BLaER1 (cell line): Measurements from ENCODE around the gene PLP1.
"Not testable (repeated sequence)": the region's sequence is repeated elsewhere in the genome, so short reads cannot be mapped to it uniquely, and the experiment has no call there.

Source experiments
- H3K27ac ChIP-seq: shearing (Covaris generic); formaldehyde crosslinking; 2 replicates; pipeline ENCODE4 v1.8.1; 2022
- H3K27me3 ChIP-seq: shearing (Covaris generic); formaldehyde crosslinking; 2 replicates; pipeline ENCODE4 v1.8.1; 2022
- H3K36me3 ChIP-seq: shearing (Covaris generic); formaldehyde crosslinking; 2 replicates; pipeline ENCODE4 v1.8.1; 2022
- H3K4me1 ChIP-seq: shearing (Covaris generic); formaldehyde crosslinking; 2 replicates; pipeline ENCODE4 v1.8.1; 2022
- H3K4me2 ChIP-seq: shearing (Covaris generic); formaldehyde crosslinking; 2 replicates; pipeline ENCODE4 v1.8.1; 2022
- H3K4me3 ChIP-seq: shearing (Covaris generic); formaldehyde crosslinking; 2 replicates; pipeline ENCODE4 v1.8.1; 2022
- H3K9ac ChIP-seq: shearing (Covaris generic); formaldehyde crosslinking; 2 replicates; pipeline ENCODE4 v1.8.1; 2022
- H3K9me3 ChIP-seq: shearing (Covaris generic); formaldehyde crosslinking; 2 replicates; pipeline ENCODE4 v1.8.1; 2022
- H4K20me1 ChIP-seq: shearing (Covaris generic); formaldehyde crosslinking; 2 replicates; pipeline ENCODE4 v1.8.1; 2022
- Cebpa-rat ChIP-seq: shearing (Covaris generic); IDR thresholded peaks from 2 replicates; pipeline ENCODE4 v1.8.1; 2022

Gene PLP1

GRCh38 chrX:103742339-103742738 lies 34.3 kb upstream of the PLP1 start:
- H3K9ac ChIP-seq = no peak overlapping the region

GRCh38 chrX:103747163-103747562 lies 29.5 kb upstream of the PLP1 start:
- Histone ChIP-seq H3K9ac (no peak overlapping the region), H3K9me3 (no peaks in the 10 kb centered on the region), H3K36me3 (no peaks in the 10 kb centered on the region), H3K4me2 (no peak overlapping the region), H3K27me3 (no peaks in the 10 kb centered on the region), H3K4me3 (no peak overlapping the region), H3K27ac (no peak overlapping the region), H4K20me1 (no peaks in the 10 kb centered on the region), H3K4me1 (no peaks in the 10 kb centered on the region)
- TF ChIP-seq Cebpa-rat = no peak

More at GRCh38 chrX:103742339-103742738, 34.3 kb upstream of the PLP1 start:
- H3K4me3 ChIP-seq = no peak overlapping the region
- no peaks in the 10 kb centered on the region for H3K4me1 ChIP-seq
- H3K9me3 ChIP-seq = no peaks in the 10 kb centered on the region
- H3K4me2 ChIP-seq = no peak overlapping the region
- no peak overlapping the region for H3K27ac ChIP-seq
- no peaks in the 10 kb centered on the region for H3K36me3 ChIP-seq
- no peaks in the 10 kb centered on the region for H3K27me3 ChIP-seq
- TF ChIP-seq Cebpa-rat = no peak
- no peaks in the 10 kb centered on the region for H4K20me1 ChIP-seq

- no peak overlapping the region for H3K4me3 ChIP-seq
- no peak for TF ChIP-seq Cebpa-rat
- H3K27ac ChIP-seq = no peak overlapping the region
- H3K4me2 ChIP-seq = no peak overlapping the region
- H3K9me3 ChIP-seq = peaks cover 12% of the 10 kb centered on the region
- peaks cover 18% of the 10 kb centered on the region for H3K4me1 ChIP-seq
- H3K9ac ChIP-seq = no peak overlapping the region
- no peaks in the 10 kb centered on the region for H3K36me3 ChIP-seq
- no peaks in the 10 kb centered on the region for H4K20me1 ChIP-seq
- H3K27me3 ChIP-seq = peaks cover 9% of the 10 kb centered on the region; the same call in 1 of the 2 replicates
Measured at GRCh38 chrX:103754401-103754800, 22.2 kb upstream of the PLP1 start.

GRCh38 chrX:103756736-103757135 lies 19.9 kb upstream of the PLP1 start:
- no peak for TF ChIP-seq Cebpa-rat
- Histone ChIP-seq H3K36me3 (no peaks in the 10 kb centered on the region), H3K4me1 (peaks cover 18% of the 10 kb centered on the region)

GRCh38 chrX:103758555-103758954 lies 18.1 kb upstream of the PLP1 start:
- H3K36me3 ChIP-seq = no peaks in the 10 kb centered on the region
- H4K20me1 ChIP-seq = no peaks in the 10 kb centered on the region
- H3K27me3 ChIP-seq = peaks cover 9% of the 10 kb centered on the region; the same call in 1 of the 2 replicates
- no peak overlapping the region for H3K4me3 ChIP-seq
- H3K9ac ChIP-seq = no peak overlapping the region
- no peak overlapping the region for H3K4me2 ChIP-seq
- no peak for TF ChIP-seq Cebpa-rat
- no peak overlapping the region for H3K27ac ChIP-seq
- peaks cover 18% of the 10 kb centered on the region for H3K4me1 ChIP-seq
- H3K9me3 ChIP-seq = peaks cover 13% of the 10 kb centered on the region

More at GRCh38 chrX:103756736-103757135, 19.9 kb upstream of the PLP1 start:
- Histone ChIP-seq H3K9ac (no peak overlapping the region), H3K4me3 (no peak overlapping the region), H3K27me3 (peaks cover 9% of the 10 kb centered on the region; the same call in 1 of the 2 replicates), H4K20me1 (no peaks in the 10 kb centered on the region), H3K9me3 (peaks cover 13% of the 10 kb centered on the region), H3K4me2 (peak overlapping the region; percentile 40), H3K27ac (no peak overlapping the region)

GRCh38 chrX:103763541-103763940 lies 13.1 kb upstream of the PLP1 start:
- H4K20me1 ChIP-seq, H3K4me1 ChIP-seq, H3K27ac ChIP-seq, H3K9ac ChIP-seq, H3K4me2 ChIP-seq, H3K27me3 ChIP-seq, H3K4me3 ChIP-seq, H3K36me3 ChIP-seq, H3K9me3 ChIP-seq: not testable (repeated sequence)

GRCh38 chrX:103766813-103767555 lies 9.7 kb upstream of the PLP1 start:
- H3K9ac ChIP-seq, H3K4me1 ChIP-seq, H3K4me2 ChIP-seq, H4K20me1 ChIP-seq, H3K27me3 ChIP-seq, H3K36me3 ChIP-seq, H3K4me3 ChIP-seq, H3K27ac ChIP-seq, H3K9me3 ChIP-seq: not testable (repeated sequence)

- Histone ChIP-seq H3K36me3 (no peaks in the 10 kb centered on the region), H3K9me3 (no peaks in the 10 kb centered on the region), H3K27me3 (no peaks in the 10 kb centered on the region), H4K20me1 (no peaks in the 10 kb centered on the region), H3K9ac (no peak overlapping the region), H3K4me3 (no peak overlapping the region), H3K27ac (no peak overlapping the region), H3K4me2 (no peak overlapping the region), H3K4me1 (no peaks in the 10 kb centered on the region)
- no peak for TF ChIP-seq Cebpa-rat
Measured at GRCh38 chrX:103773445-103773844, 3.2 kb upstream of the PLP1 start.

GRCh38 chrX:103774070-103774642 lies 2.5 kb upstream of the PLP1 start:
- H3K9me3 ChIP-seq = no peaks in the 10 kb centered on the region
- no peaks in the 10 kb centered on the region for H3K36me3 ChIP-seq
- no peaks in the 10 kb centered on the region for H3K27me3 ChIP-seq
- TF ChIP-seq Cebpa-rat = no peak
- no peak overlapping the region for H3K9ac ChIP-seq
- no peak overlapping the region for H3K4me3 ChIP-seq
- H4K20me1 ChIP-seq = no peaks in the 10 kb centered on the region
- H3K27ac ChIP-seq = no peak overlapping the region
- H3K4me1 ChIP-seq = no peaks in the 10 kb centered on the region
- no peak overlapping the region for H3K4me2 ChIP-seq

GRCh38 chrX:103779141-103779789 lies 2.6 kb downstream of the PLP1 start:
- H4K20me1 ChIP-seq = no peaks in the 10 kb centered on the region
- H3K4me2 ChIP-seq = no peak overlapping the region
- no peak overlapping the region for H3K9ac ChIP-seq
- H3K27me3 ChIP-seq = no peaks in the 10 kb centered on the region
- no peaks in the 10 kb centered on the region for H3K4me1 ChIP-seq
- H3K9me3 ChIP-seq = no peaks in the 10 kb centered on the region
- H3K36me3 ChIP-seq = no peaks in the 10 kb centered on the region
- no peak for TF ChIP-seq Cebpa-rat
- no peak overlapping the region for H3K4me3 ChIP-seq
- no peak overlapping the region for H3K27ac ChIP-seq
